Articular chondrocyte of knee joint (primary cell): Measurements from ENCODE around the gene GNS. TPM values are rescaled to one million over a fixed set of nuclear protein-coding genes. Genes with fewer than 3 reads are reported as not detected.

Experiments
- total RNA-seq: library from RNA; depleted of rRNA; stranded (reverse); fragments of >200 nt; gene quantifications from 2 replicates; pipeline ENCODE4 v1.2.3, GENCODE V29; 2012

The GNS gene
- 198 and 201 TPM in 2 replicates for total RNA-seq

DNA sequence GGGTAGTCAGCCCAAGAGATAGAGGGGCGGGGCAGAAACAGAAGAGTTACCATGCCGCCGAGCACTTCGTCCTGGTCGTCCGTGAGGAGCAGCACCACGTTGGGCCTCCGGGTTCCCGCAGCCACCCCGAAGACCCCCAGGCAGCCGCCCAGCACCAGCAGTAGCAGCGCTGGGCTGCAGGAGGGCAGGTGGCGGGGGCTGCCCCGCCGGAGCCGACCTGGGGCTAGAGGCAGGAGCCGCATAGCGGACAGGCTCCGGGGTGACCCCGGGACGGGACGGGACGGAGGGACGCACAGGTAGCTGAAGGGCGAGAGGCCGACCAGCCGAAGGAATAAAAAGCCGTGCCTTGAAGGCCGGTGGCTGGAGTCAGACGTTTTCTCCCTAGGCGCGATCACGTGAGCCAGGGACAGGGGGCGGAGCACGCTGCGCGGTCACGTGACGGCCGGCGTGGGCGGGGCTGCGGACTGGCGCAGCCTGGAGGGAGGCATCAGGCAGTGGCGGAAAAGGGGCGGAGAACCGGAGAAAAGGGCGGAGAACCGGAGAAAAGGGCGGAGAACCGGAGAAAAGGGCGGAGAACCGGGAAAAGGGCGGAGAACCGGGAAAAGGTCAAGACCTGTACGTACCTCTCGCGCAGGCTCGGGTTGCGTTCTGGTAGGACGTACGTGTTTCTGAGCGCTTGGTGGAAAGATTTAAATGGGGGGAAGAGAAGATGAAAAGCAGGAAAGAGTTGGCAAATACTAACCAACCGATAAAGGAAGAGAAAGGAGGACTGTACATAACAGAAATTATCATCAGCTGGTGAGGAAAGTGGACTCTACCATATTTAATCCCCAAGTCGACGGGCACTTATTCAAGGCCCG is at the start of gene GNS:
Gene GNS, minus strand, starts transcription at position 372 of the 860 bp plus-strand sequence. Its CDS starts 130 bp downstream, at position 242.

Other genes with a start within 250 kb of the GNS start
- gene RASSF3, start 148.9 kb downstream of the GNS start, total RNA-seq = 5.1 and 10.8 TPM in 2 replicates
- 0.13 and 0.43 TPM in 2 replicates for gene TBC1D30, start 65.2 kb upstream of the GNS start, total RNA-seq